HG03039 (cell line): ENCODE data around the gene CKAP5.
"Not testable (repeated sequence)": the region's sequence is repeated elsewhere in the genome, so short reads cannot be mapped to it uniquely, and the experiment has no call there.

Experiments
- ATAC-seq: cut with Tn5 transposase; IDR thresholded peaks from one replicate; pipeline ENCODE4 v1.9.1; 2021; ENCODE audit warnings: mild to moderate bottlenecking, moderate library complexity; ENCODE audit not compliant: unreplicated experiment

Gene CKAP5

DNA sequence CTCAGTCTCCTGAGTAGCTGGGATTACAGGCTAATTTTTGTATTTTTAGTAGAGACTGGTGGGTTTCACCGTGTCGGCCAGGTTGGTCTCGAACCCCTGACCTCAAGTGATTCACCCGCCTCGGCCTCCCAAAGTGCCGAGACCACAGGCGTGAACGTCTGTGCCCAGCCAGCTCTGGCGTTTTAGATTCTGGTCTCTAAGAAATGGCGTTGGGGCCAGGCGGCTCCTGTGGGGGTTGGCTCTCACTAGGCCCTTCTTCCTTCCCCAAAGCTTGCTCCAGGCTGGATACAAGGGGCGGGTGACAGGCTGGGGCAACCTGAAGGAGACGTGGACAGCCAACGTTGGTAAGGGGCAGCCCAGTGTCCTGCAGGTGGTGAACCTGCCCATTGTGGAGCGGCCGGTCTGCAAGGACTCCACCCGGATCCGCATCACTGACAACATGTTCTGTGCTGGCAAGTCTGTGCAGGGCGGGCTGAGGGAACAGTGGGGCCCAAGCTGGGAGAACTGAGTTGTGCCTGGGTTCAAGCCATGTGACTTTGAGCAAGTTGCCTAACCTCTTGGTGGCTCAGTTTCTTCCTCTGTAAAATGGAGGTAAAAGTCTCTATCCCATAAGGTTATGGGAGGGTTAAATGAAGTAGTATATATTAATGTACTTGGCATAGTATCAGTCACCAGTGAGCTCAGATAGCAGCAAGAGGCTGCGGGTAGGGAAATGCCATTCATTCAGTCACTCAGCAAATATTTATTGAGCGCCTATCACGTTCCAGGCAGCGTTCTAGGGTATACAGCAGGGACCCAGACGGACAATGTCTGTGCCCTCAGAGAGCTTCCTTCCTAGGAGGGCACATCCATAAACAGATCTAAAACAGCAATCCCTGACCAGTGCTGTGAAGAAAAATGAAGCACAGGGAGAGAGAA is 116.7 kb downstream of the CKAP5 start:
- no peak for ATAC-seq

DNA sequence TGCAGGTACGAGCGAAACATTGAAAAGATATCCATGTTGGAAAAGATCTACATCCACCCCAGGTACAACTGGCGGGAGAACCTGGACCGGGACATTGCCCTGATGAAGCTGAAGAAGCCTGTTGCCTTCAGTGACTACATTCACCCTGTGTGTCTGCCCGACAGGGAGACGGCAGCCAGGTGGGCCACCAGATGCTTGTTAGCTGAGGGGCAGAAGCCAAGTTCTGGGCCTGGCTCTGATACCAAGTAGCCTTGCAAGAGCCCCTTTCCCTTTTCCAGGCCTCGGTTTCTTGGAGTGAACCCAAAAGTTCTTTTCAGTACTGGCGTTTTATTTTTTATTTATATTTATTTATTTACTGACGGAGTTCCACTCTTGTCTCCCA is 117.4 kb downstream of the CKAP5 start:
- ATAC-seq: no peak

DNA sequence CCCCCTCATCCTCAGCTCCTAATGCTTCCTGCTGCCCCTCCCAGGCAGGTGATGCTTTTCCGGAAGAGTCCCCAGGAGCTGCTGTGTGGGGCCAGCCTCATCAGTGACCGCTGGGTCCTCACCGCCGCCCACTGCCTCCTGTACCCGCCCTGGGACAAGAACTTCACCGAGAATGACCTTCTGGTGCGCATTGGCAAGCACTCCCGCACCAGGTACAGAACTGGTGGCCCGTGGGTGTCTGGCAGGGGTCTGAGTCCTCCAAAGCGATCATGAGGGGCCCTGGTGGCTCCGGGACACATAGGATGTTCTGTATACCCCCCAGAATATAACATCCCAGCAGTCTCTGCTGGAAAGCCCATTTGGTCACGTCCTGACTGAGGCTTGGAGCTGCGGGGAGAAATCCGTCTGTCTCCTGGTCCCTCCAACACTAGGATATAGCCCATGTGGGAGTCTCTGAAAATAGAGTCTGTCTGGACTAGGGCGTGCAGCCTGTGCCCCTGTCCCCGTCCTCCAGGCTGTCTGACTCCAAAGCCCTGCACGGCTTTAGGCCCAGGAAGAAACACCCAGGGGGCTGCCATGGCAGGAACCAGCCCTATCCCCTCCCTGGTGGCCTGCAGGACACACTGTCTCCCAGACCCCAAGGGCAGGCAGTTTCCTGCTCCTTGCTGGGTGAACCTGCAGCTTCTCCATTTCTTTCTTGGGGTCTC is 118.0 kb downstream of the CKAP5 start:
- ATAC-seq: no peak

DNA sequence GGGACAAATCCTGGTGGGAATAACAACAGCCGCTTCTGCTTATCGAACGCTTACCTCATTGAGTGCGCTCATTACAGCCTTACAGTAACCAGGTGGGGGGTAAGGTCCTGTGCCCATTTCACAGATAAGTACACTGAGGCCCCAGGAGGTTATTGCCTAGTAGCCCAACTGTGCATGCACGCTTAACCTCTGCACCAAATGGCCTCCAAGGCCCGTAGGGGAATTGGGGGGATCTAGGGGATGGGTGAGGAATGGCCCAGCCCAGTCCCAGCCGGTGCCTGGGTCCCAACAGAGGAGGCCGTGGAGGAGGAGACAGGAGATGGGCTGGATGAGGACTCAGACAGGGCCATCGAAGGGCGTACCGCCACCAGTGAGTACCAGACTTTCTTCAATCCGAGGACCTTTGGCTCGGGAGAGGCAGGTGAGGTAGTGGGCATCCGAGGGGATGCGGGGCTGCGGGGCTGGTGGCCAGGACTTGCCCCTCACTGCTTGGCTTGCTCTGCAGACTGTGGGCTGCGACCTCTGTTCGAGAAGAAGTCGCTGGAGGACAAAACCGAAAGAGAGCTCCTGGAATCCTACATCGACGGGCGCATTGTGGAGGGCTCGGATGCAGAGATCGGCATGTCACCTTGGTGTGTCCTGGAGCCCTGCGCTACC is 119.7 kb downstream of the CKAP5 start:
- ATAC-seq: no peak

DNA sequence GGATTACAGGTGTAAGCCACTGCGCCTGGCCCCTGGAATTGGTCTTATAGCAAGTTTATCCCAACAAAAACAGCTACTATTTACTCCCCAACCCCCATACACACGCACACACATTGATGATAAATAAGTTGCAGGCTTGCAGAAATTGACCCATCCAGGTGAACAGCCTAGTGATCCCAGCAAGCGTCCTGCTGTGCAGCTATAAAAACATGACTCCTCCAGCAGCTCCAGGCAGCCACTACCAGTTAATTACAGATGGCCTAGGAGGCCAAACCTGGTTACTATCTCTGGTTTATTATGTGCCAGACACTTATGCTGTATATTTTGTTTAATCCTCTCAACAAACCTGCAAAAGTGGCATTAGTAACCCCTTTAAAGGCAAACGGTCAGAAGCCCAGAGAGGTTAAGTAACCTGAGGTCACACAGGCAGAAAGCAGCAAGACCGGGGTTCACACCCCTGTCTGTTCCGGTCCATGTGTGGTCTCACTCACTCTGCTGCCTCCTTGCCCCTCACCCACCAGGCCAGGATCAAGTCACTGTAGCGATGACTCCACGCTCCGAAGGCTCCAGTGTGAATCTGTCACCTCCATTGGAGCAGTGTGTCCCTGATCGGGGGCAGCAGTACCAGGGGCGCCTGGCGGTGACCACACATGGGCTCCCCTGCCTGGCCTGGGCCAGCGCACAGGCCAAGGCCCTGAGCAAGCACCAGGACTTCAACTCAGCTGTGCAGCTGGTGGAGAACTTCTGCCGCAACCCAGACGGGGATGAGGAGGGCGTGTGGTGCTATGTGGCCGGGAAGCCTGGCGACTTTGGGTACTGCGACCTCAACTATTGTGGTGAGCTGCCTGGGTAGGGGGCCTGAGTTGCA is 120.5 kb downstream of the CKAP5 start:
- no peak for ATAC-seq

DNA sequence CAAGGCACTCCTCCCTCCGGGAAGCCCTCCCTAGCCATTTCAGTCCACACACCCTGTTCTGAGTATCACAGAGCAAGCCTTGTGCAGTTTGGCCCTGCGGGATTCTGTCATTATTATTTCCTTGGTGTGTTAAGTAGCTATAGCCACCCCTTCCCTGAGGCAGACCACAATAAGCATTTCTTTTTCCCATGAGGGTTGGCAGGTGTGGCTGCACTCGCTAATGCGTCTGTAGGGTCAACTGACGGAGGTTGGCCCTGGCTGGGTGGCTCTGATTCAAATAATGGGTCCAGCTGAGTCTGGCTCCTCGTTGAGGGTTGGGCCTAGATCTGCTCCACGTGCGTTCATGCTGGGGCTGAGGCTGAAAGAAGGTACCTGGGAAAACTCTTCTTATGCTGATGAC is 122.0 kb downstream of the CKAP5 start:
- no peak for ATAC-seq

DNA sequence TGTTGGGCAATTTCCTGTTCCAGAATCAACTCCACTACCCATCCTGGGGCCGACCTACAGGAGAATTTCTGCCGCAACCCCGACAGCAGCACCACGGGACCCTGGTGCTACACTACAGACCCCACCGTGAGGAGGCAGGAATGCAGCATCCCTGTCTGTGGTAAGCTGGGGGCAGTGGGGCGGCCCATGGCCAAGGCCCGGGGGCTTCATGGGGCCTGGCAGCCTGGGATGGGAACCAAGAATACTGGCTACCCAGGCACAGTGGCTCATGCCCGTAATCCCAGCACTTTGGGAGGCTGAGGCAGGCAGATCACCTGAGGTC is 122.8 kb downstream of the CKAP5 start:
- no peak for ATAC-seq

DNA sequence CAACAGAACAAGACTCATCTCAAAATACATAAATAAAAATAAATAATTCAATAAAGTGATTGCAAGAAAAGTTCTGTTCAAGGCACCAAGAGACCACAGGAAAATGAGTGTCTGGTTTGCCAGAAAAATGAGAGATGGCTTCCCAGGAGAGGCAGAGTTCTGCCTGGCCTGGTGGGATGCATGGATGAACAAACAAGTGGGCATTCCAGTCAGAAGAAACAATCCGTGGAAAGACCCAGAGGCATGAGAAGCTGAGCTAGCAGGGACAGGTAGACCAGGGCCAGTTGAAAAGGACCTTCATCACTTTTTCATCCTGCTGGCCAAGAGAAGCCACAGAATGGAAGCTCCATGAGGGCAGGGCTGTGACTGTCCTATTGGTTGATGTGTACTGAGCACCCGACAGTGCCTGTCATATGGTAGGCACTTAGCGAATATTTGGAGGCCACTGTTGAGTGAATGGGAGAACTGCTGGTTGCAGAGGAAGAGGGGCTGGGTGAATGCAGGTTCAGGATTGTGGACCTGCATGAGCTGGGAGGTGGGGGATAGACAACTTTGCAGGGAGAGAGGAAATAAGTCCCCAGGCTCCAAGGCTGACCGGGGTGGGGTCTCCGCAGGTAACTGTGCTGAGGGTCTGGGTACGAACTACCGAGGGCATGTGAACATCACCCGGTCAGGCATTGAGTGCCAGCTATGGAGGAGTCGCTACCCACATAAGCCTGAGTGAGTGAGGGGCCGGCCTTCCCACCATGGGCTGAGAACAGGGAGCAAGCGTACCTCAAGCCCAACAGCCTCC is 123.3 kb downstream of the CKAP5 start:
- no peak for ATAC-seq

DNA sequence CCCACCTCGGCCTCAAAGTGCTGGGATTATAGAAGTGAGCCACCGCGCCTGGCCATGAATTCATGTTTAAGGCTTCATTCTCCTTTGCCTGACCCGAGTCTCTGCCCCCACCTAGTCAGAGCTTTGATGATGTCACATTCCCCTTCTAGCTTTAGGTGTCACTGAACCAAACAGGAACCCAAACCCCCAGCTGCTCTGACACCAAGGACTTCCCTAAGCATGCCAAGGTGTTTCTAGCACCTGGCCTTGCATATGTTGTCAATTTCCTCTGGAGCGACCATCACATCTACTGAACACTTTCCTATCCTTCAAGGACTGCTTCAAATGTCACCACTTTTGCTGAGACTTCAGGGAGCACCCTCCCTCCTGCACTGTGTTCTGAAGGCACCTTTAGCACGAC is 124.8 kb downstream of the CKAP5 start:
- no peak for ATAC-seq

DNA sequence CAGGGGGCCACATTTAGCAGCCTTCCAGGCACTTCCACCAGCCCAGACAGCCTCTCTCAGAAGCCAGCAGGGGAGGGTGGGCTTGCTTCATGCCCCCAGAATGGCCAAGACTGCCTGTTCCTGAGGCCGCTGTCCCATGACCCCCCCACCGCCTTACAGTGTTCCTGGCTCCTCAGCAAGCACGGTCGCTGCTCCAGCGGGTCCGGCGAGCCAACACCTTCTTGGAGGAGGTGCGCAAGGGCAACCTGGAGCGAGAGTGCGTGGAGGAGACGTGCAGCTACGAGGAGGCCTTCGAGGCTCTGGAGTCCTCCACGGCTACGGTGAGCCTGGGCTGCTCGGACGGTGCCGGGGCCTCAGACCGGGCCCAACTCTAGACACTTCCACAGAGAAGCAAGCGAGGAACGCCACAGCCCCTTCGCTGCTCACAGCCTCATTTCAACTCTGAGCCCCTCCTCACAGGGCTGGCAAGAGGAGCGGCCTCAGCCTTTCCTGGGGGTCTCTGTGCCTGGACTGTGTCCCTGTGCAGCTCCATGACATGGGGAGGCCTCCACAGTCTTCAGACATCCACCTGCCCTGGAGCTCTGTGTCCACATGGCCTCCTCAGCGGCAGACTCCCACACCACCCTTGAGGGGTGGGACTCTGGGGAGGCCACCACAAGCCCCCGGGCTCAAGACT is 126.4 kb downstream of the CKAP5 start:
- no peak for ATAC-seq

DNA sequence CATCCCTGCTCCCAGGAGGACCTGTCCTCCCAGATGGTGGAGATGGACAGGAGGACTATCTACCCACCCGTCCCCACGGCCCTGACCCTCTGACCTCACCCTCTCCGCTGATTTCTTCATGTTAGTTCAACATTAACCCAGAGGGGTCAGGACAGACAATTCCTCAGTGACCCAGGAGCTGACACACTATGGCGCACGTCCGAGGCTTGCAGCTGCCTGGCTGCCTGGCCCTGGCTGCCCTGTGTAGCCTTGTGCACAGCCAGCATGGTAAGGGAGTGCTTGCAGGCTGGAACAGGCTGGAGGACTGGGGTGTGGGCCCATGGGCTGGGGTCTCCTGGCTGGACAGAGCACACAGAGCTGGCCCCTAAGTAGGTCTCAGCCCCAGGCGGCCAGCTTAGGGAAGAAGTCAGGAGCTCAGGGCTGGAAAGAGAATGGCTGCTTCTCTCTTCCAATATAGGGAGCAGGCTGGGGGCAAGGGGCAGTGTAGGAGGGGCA is 127.0 kb downstream of the CKAP5 start, which contains the start of gene F2:
TSS of gene F2 (plus strand) at position 166 of the 495 bp plus-strand sequence. CDS start at position 189, 23 bp downstream.
- no peak for ATAC-seq

DNA sequence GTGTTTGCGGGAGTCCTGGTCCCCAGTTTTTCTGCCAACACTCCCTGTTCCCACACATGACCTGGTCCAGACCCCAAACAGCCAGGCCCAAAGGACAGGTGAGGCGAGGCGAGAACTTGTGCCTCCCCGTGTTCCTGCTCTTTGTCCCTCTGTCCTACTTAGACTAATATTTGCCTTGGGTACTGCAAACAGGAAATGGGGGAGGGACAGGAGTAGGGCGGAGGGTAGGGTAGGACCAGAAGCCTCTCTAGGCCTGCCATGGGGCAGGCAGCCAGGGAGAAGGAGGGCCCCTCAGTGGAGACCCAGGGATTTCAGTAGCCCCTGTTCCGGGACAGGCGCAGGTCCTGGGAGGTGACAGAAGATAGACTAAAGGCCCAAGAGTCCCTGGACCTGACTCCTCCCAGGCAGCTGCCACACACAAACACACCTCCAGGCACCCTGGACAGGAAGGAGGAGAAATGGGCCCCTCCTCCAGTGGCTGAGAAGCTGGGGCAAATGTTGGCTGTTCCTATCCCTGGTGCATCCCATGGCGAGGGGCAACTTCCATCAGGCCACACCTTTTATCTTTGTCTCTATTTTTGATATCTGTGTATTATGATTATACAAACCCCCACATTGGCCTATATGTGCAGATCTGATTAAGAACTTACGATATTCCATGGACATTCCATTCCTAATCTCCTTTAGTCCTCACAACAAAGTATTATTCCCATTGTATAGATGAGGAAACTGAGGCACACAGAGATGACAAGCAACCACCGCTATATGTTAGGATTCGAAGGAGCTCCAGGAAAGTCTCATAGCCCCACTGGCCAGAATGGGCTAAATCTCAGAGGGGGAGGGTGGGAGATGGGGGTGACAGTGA is 127.7 kb downstream of the CKAP5 start:
- no peak for ATAC-seq

DNA sequence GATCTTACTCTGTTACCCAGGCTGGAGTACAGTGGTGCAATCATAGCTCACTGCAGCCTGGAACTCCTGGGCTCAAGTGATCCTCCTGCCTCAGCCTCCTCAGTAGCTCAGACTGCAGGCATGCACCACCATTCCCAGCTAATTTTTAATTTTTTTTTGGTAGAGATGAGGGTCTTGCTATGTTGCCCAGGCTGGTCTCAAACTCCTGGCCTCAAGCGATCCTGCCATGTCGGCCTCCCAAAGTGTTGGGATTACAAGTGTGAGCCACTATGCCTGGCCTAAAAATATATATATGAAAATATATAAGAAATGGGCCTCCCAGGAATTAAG is 128.3 kb downstream of the CKAP5 start:
- ATAC-seq: not testable (repeated sequence)

DNA sequence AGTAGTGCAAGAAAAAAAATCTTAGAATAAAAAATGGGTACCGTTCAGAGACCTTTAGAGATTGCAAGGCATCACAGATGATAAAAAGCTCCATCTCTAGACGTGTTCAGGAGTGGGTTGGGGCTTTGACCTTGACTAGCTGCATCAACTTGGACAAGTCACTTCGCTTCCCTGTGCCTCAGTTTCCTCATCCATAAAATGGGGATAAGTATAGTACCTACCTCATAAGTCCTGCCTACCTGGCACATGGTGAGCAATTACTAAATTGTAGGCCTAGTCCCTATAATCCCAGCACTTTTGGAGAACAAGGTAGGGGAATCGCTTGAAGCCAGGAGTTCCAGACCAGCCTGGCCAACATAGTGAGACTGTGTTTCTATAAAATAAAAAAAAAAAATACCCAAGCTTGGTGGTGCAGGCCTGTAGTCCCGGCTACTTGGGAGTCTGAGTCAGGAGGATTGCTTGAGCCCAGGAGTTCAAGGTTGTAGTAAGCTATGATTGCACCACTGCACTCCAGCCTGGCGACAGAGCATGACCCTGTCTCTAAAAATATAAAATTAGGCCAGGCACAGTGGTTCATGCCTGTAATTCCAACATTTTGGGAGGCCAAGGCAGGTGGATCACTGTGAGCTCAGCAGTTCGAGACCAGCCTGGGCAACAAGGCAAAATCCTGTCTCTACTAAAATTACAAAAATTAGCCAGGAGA is 133.1 kb downstream of the CKAP5 start:
- ATAC-seq: no peak

DNA sequence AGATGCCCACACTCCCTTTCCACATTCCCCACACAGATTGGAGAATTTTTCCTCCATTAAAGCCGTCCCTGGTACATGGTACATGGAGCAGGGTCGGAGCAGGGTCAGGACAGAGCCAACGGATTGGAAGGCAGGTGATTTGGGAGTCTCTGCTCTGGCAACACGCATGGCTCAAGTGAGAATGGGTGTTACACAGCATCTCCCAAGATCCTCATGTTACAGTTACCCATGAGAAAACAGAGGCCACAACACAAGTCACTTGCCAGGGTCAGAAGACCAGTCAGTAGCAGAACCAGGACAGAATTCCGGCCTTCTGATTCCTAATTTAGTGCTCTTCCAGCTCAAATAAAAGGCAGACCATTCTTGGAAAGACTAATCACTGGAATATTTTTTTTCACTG is 134.8 kb downstream of the CKAP5 start:
- no peak for ATAC-seq

DNA sequence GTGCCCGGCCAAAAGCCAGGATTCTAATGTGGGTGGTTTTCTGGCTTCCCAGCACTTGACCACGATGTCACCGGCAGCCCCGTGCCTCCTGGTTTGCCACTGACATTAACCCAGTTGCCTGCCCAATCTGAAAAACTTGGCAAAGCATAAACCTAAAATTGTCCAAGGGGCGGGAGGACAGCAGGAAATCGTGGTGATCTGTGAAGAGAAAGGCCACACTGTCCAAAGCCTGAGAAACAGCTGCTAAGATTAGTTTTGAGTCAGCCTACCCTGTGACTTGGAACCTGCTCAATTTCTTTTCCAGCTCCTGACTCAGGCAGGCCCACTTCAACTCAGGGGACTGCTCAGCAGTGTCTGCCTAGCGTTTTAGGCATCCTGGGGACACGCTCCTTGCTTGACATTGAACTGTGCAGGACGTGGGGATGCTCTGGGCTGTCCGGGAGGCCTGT is 135.2 kb downstream of the CKAP5 start:
- no peak for ATAC-seq

DNA sequence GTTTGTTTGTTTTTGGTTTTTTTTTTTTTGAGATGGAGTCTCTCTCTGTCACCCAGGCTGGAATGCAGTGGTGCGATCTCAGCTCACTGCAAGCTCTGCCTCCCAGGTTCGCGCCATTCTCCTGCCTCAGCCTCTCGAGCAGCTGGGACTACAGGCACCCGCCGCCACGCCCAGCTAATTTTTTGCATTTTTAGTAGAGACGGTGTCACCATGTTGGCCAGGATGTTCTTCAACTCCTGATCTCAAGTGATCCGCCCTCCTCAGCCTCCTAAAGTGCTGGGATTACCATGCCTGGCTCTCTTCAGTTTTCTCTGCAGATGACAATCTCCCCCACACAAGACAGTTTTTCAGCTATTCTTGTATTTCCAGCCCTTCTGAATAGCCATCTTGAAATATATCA is 136.7 kb downstream of the CKAP5 start:
- ATAC-seq: not testable (repeated sequence)

DNA sequence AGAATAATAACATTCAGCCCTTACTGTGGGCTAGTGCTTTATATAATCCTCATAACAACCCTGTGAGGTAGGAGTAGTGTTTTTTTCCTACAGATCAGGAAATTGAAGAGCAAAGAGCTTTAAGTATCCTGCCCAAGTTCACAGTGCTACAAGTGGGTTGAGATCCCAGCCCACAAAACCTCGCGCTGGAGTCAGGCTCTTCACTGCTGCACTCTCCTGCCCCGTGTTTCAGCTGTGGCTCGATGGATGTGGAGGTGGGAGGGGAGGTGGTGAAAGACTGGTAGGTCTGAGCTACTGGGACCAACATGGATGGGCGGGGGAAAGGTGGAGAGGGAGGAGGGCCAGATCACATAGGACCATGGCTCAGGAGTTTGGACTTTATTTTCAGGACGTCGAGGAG is 139.2 kb downstream of the CKAP5 start:
- ATAC-seq: no peak
